Loucy (cell line): ENCODE data around the gene SCMH1.

Source experiments
- H2AFZ ChIP-seq: fragments of 200-600 bp; sonication (generic); 2 replicates; pipeline ENCODE4 v1.6.0; 2016; ENCODE audit warnings: antibody characterized with exemption, mild to moderate bottlenecking, low read length, moderate library complexity
- H3F3A ChIP-seq: fragments of 200-600 bp; 2 replicates; pipeline ENCODE4 v1.6.0; 2016; ENCODE audit warnings: antibody characterized with exemption, low read depth, mild to moderate bottlenecking
- H3K27me3 ChIP-seq: fragments of 200-600 bp; sonication (generic); 2 replicates; pipeline ENCODE4 v1.6.1; 2014; ENCODE audit warnings: low read length, mild to moderate bottlenecking; ENCODE audit not compliant: insufficient read depth, poor library complexity, severe bottlenecking
- H3K36me3 ChIP-seq: fragments of 200-600 bp; sonication (generic); 2 replicates; pipeline ENCODE4 v1.6.1; 2016; ENCODE audit warnings: low read length; ENCODE audit not compliant: insufficient read depth
- H3K4me1 ChIP-seq: fragments of 200-600 bp; sonication (generic); 2 replicates; pipeline ENCODE4 v1.5.1; 2014; ENCODE audit warnings: low read length, mild to moderate bottlenecking; ENCODE audit not compliant: insufficient read depth, poor library complexity, severe bottlenecking
- H3K4me2 ChIP-seq: fragments of 200-600 bp; sonication (generic); 2 replicates; pipeline ENCODE4 v1.6.0; 2014; ENCODE audit warnings: antibody characterized with exemption, low read length, low read depth, mild to moderate bottlenecking; ENCODE audit not compliant: poor library complexity, severe bottlenecking
- H3K4me3 ChIP-seq: fragments of 200-600 bp; sonication (generic); 2 replicates; pipeline ENCODE4 v1.5.1; 2014; ENCODE audit warnings: low read length, mild to moderate bottlenecking, mixed read lengths; ENCODE audit not compliant: poor library complexity, severe bottlenecking
- H3K79me2 ChIP-seq: fragments of 200-600 bp; sonication (generic); 2 replicates; pipeline ENCODE4 v1.6.1; 2014; ENCODE audit warnings: low read length; ENCODE audit not compliant: insufficient read depth
- H3K9ac ChIP-seq: fragments of 200-600 bp; sonication (generic); 2 replicates; pipeline ENCODE4 v1.6.0; 2014; ENCODE audit warnings: mild to moderate bottlenecking, low read depth, low read length, moderate library complexity; ENCODE audit not compliant: poor library complexity, severe bottlenecking
- H3K9me2 ChIP-seq: fragments of 200-600 bp; sonication (generic); replicated peaks from 2 replicates; pipeline ENCODE4 v1.6.1; 2016; ENCODE audit warnings: low read depth, low read length, mixed read lengths
- H3K9me3 ChIP-seq: fragments of 200-600 bp; sonication (generic); 2 replicates; pipeline ENCODE4 v1.6.1; 2014; ENCODE audit warnings: mild to moderate bottlenecking, antibody characterized with exemption, low read length, low read depth; ENCODE audit not compliant: insufficient read depth
- H4K20me1 ChIP-seq: fragments of 200-600 bp; sonication (generic); 2 replicates; pipeline ENCODE4 v1.6.0; 2014; ENCODE audit warnings: antibody characterized with exemption, low read length, mild to moderate bottlenecking; ENCODE audit not compliant: insufficient read depth, poor library complexity, severe bottlenecking
- EZH2phosphoT487 ChIP-seq: fragments of 200-600 bp; IDR thresholded peaks from 2 replicates; pipeline ENCODE4 v1.6.1; 2018; ENCODE audit warnings: antibody characterized with exemption, mild to moderate bottlenecking, moderate library complexity, borderline replicate concordance
- TF ChIP-seq, protein P1 (sequence below): fragments of 200-600 bp; sonication (generic); conservative IDR thresholded peaks from 2 replicates; pipeline ENCODE4 v1.5.1; 2014; ENCODE audit warnings: mild to moderate bottlenecking, antibody characterized with exemption, low read length

Gene SCMH1

DNA sequence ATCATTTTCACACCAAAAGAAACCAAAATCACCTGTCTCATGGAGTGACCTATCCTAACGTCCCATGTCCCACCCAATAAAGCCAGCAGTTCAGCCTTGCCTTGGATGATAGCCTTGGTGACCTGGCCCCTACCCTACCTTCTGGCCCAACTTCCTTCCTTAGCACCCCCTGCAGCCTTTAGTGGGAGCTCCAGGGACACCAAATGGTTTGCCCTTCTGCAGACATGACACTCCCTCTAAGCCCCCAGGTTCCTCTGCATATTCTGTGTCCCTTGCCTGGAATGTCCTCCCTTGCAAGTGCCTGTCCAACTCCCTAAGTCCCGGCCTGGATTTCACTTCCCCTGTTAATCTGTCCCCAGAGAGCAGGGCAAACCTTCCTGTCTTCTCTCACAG lies 222.8 kb downstream of the SCMH1 start:
- H3K4me3 ChIP-seq, result no peak overlapping the region
- H3K9me2 ChIP-seq, result no peaks in the 10 kb centered on the region
- no peaks in the 10 kb centered on the region for H3K9me3 ChIP-seq
- H3K27me3 ChIP-seq, result no peaks in the 10 kb centered on the region
- no peaks in the 10 kb centered on the region for H4K20me1 ChIP-seq
- no peak overlapping the region for H3K4me2 ChIP-seq
- peaks cover 28% of the 10 kb centered on the region for H3K4me1 ChIP-seq
- H3K79me2 ChIP-seq, result no peaks in the 10 kb centered on the region
- H3K9ac ChIP-seq, result no peak overlapping the region
- H3K36me3 ChIP-seq, result peaks cover 35% of the 10 kb centered on the region; the same call in 1 of the 2 replicates
- TF ChIP-seq EZH2phosphoT487, result no peak
- TF ChIP-seq, protein P1, sequence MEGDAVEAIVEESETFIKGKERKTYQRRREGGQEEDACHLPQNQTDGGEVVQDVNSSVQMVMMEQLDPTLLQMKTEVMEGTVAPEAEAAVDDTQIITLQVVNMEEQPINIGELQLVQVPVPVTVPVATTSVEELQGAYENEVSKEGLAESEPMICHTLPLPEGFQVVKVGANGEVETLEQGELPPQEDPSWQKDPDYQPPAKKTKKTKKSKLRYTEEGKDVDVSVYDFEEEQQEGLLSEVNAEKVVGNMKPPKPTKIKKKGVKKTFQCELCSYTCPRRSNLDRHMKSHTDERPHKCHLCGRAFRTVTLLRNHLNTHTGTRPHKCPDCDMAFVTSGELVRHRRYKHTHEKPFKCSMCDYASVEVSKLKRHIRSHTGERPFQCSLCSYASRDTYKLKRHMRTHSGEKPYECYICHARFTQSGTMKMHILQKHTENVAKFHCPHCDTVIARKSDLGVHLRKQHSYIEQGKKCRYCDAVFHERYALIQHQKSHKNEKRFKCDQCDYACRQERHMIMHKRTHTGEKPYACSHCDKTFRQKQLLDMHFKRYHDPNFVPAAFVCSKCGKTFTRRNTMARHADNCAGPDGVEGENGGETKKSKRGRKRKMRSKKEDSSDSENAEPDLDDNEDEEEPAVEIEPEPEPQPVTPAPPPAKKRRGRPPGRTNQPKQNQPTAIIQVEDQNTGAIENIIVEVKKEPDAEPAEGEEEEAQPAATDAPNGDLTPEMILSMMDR, result 0 out of 2 replicates have a peak, but pooled peaks have one; percentile 16
- H2AFZ ChIP-seq, result no peak overlapping the region
- no peaks in the 10 kb centered on the region for H3F3A ChIP-seq

DNA sequence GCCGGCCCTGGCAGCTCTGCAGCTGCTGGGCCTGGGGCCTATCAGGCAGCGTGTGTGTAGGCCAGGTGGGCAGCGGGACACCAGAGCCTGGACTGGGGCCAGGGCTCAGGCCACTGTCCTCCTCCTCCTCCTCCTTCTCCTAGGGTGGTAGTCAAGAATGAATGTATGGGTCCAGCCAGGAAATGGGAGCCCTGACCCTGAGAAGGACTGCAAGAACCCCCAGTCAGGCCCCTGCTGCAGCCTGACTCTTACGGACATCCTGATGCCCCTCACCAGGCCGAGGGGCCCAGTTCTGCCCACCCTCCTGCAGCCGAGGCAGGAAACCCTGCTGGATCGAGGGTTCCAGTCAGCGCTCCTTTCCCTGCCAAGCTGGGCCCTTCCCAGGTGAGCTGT lies 224.1 kb downstream of the SCMH1 start:
- H3F3A ChIP-seq, result no peaks in the 10 kb centered on the region
- no peaks in the 10 kb centered on the region for H3K27me3 ChIP-seq
- H4K20me1 ChIP-seq, result no peaks in the 10 kb centered on the region
- TF ChIP-seq EZH2phosphoT487, result no peak
- TF ChIP-seq, protein P1, result no peak
- no peaks in the 10 kb centered on the region for H3K79me2 ChIP-seq
- no peak overlapping the region for H3K4me2 ChIP-seq
- no peak overlapping the region for H3K9ac ChIP-seq
- H3K9me2 ChIP-seq, result no peaks in the 10 kb centered on the region
- no peaks in the 10 kb centered on the region for H3K9me3 ChIP-seq
- peaks cover 44% of the 10 kb centered on the region; the same call in 1 of the 2 replicates for H3K36me3 ChIP-seq
- peaks cover 28% of the 10 kb centered on the region for H3K4me1 ChIP-seq
- H2AFZ ChIP-seq, result no peak overlapping the region
- H3K4me3 ChIP-seq, result no peak overlapping the region

DNA sequence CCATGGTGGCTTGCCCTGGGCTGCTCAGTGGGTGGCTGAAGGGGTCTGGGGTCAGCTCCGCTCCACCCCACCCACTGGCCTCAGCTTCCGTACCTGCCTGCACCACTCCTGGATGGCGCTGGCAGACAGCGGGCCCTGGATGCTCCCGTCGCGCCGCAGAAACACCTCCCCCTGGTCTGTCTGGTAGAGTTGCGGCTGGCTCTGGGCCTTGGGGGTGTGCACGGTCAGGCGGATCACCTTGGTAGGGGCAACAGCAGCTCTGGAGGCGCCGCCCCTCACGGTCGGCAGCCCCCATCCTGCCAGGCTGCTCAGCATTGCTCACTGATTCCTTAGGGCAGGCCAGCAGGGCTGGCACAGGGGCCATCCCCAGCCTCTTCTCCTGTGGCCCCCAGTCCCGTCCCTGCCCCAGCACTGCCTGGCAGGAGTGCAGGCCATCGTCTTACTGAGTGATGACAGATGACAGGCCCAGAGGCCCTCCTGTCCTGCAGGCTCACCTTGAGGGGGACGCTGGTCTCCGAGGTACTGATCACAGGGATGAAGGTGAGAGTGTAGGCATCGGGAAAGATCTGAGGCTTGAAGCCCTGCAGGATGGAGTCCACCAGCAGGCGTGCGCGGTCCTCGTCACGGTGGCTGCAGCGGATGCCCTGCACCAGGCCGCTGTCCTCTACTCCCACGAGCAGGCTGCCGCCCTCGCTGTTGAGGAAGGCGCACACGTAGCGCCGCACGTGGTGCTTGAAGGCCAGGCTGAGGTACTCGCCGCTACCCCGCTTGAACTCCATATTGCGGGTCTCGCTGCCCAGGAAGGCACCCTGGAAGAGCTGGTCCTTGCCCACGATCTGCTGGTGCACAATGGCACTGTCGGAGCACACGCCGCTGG lies 224.7 kb downstream of the SCMH1 start:
- Histone ChIP-seq H2AFZ (no peak overlapping the region), H3K9me3 (no peaks in the 10 kb centered on the region), H3K36me3 (peaks cover 49% of the 10 kb centered on the region; the same call in 1 of the 2 replicates), H3K9ac (no peak overlapping the region), H3F3A (no peaks in the 10 kb centered on the region), H3K4me1 (peaks cover 28% of the 10 kb centered on the region), H3K4me3 (no peak overlapping the region), H3K27me3 (no peaks in the 10 kb centered on the region), H4K20me1 (no peaks in the 10 kb centered on the region), H3K4me2 (no peak overlapping the region), H3K9me2 (no peaks in the 10 kb centered on the region), H3K79me2 (no peaks in the 10 kb centered on the region)
- TF ChIP-seq, protein P1, result no peak
- TF ChIP-seq EZH2phosphoT487, result no peak
